ENCODE results near the gene ANKRD13B. TPM values are rescaled to one million over a fixed set of nuclear protein-coding genes. Genes with fewer than 3 reads are reported as not detected.

ANKRD13B gene
- polyA plus RNA-seq, 2 of the 4 experiments (the other 2 are of a cell fraction) = 4.5 to 17.8 TPM

DNA sequence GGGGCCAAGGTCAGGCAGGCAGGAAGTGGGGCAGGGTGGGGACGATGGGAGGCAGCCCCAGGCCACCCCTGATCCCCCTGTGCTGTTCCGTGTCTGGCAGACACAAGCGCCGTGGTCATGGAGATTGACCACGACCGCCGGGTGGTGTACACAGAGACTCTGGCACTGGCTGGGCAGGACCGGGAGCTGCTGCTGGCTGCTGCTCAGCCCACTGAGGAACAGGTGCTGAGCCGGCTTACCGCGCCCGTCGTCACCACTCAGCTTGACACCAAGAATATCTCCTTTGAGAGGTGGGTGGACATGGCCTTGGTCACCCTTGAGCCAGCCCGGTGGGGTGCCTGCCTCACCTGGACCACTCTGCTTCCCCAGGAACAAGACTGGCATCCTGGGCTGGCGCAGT lies 16.1 kb downstream of the ANKRD13B start (continued):
- TF ChIP-seq CBX2 (IDR thresholded peaks at IDR 0.05; ENCODE audit: borderline replicate concordance, low read depth) (no peak), HEYL (CRISPR knock-in tag; IDR thresholded peaks at IDR 0.05) (no peak), POLR2AphosphoS2 (conservative IDR thresholded peaks at IDR 0.05; ENCODE audit: low read length) (no peak), MAZ (IDR thresholded peaks at IDR 0.05; ENCODE audit: borderline replicate concordance, low read depth, low read length) (no peak)

DNA sequence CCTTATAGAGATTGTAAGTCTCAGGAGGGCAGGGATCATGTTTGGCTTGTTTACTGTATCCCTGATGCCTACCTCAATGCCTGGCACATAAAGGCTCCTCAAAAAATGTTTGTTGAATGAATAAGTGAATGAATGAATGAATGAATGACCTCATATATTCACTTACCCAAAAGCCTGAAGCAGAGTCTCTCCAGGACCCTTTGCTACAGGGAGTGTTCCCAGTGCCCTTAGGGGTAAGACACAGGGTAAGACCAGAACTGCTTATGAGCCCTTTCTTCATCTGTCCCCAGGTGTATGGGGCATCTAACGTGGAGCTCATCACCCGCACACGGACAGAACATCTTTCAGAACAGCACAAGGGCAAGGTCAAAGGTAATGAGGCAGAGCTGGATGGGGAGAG lies 17.5 kb downstream of the ANKRD13B start:
- ChIA-PET CTCF (interaction anchor here (0.5 to 23.2 kb wide), 4 partner anchors 14 to 294 kb away, joined by 3 to 447 read pairs (median 164); partner anchors contain the start of genes ABHD15, ANKRD13B and TP53I13), POLR2A (no interaction called here)
- Histone ChIP-seq H3K27ac (no peak overlapping the region), H3K4me2 (no peak overlapping the region), H3K4me1 (peaks cover 9% of the 10 kb centered on the region), H3K9me3 (no peaks in the 10 kb centered on the region), H3K4me3 (no peak overlapping the region)
- no peak for FAIRE-seq
- no peak for DNase-seq (ENCODE audit: low read depth in 1 of 2, low spot score in 1 of 2)
- no peak for TF ChIP-seq KDM1A (IDR thresholded peaks at IDR 0.05; ENCODE audit: low read depth)
- no peak for TF ChIP-seq CBX8 (IDR thresholded peaks at IDR 0.05)
- no peak for TF ChIP-seq KDM5A (IDR thresholded peaks at IDR 0.05)
- TF ChIP-seq ZC3H11A (IDR thresholded peaks at IDR 0.05) = no peak
- no peak for TF ChIP-seq CEBPB (IDR thresholded peaks at IDR 0.05)
- no peak for TF ChIP-seq PHF8 (IDR thresholded peaks at IDR 0.05; ENCODE audit: borderline replicate concordance, low read depth)
- no peak for TF ChIP-seq CBX2 (IDR thresholded peaks at IDR 0.05; ENCODE audit: borderline replicate concordance, low read depth)
- no peak for TF ChIP-seq HEYL (CRISPR knock-in tag; IDR thresholded peaks at IDR 0.05)
- TF ChIP-seq HDAC2 (IDR thresholded peaks at IDR 0.05) = no peak
- no peak for TF ChIP-seq RFX5 (IDR thresholded peaks at IDR 0.05)
- TF ChIP-seq, protein P1, sequence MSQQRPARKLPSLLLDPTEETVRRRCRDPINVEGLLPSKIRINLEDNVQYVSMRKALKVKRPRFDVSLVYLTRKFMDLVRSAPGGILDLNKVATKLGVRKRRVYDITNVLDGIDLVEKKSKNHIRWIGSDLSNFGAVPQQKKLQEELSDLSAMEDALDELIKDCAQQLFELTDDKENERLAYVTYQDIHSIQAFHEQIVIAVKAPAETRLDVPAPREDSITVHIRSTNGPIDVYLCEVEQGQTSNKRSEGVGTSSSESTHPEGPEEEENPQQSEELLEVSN (IDR thresholded peaks at IDR 0.05; ENCODE audit: borderline replicate concordance, low read depth) = no peak
- TF ChIP-seq EP300 (IDR thresholded peaks at IDR 0.05) = no peak
- no peak for TF ChIP-seq HOXB13 (CRISPR knock-in tag; IDR thresholded peaks at IDR 0.05; ENCODE audit: low read depth)
- TF ChIP-seq CHD4 (IDR thresholded peaks at IDR 0.05; ENCODE audit: borderline replicate concordance) = no peak
- TF ChIP-seq POLR2A (IDR thresholded peaks at IDR 0.05; ENCODE audit: low read length) = no peak
- no peak for TF ChIP-seq MAZ (IDR thresholded peaks at IDR 0.05; ENCODE audit: borderline replicate concordance, low read depth, low read length)
- no peak for ATAC-seq
- WGBS (ENCODE audit: missing lambda C conversion rate) = 93% methylated on average over 3 of the region's 3 CpGs

DNA sequence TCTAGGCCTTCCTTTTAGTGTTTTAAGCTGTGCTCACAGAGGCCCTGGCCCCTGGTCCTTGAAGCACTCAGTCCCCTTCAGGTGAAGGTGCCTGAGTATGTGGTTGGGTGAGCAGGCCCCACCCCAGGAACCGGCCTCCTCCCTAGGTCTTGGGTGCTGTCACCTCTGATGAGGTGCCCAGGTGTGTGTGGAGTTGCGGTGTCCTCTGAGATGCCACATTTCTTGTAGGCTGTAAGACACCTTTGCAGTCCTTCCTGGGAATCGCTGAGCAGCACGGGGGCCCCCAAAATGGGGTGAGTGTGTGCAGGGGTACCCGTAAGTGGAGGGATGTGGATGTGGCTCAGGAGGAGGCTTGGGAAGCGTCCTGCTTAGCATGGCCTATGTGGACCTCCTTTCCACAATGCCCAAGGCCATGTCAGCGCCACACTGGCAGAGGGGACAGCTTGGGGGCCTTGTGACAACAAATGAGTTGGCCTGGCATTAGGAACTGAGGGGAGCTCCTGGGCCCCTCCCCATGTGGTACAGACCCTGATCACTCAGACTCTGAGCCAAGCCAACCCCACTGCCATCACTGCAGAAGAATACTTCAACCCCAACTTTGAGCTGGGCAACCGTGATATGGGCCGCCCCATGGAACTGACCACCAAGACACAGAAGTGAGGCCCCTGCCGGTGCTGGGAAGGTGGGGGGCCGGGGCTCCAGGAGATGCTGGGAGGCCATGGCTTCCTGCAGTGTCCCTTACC lies 18.6 kb downstream of the ANKRD13B start:
- FAIRE-seq = no peak
- Histone ChIP-seq H3K27ac (no peak overlapping the region), H3K4me2 (no peak overlapping the region), H3K9me3 (no peaks in the 10 kb centered on the region), H3K4me3 (no peak overlapping the region), H3K4me1 (peaks cover 14% of the 10 kb centered on the region)
- ChIA-PET CTCF (interaction anchor here (1.1 to 23.2 kb wide), 4 partner anchors 16 to 167 kb away, joined by 3 to 447 read pairs (median 218); partner anchors contain the start of genes ABHD15, ANKRD13B and TP53I13), POLR2A (interaction anchor here (0.6 kb wide), 1 partner anchor 258 kb away, joined by 7 read pairs; no protein-coding TSS in a partner anchor)
- TF ChIP-seq FOSB (CRISPR knock-in tag; IDR thresholded peaks at IDR 0.05) = no peak
- TF ChIP-seq BHLHE40 (IDR thresholded peaks at IDR 0.05; ENCODE audit: low read depth, low read length) = no peak
- TF ChIP-seq EHF (CRISPR knock-in tag; IDR thresholded peaks at IDR 0.05) = no peak
- no peak for TF ChIP-seq POLR2A (IDR thresholded peaks at IDR 0.05; ENCODE audit: low read length)
- TF ChIP-seq, protein P2, sequence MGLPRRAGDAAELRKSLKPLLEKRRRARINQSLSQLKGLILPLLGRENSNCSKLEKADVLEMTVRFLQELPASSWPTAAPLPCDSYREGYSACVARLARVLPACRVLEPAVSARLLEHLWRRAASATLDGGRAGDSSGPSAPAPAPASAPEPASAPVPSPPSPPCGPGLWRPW (IDR thresholded peaks at IDR 0.05) = no peak
- TF ChIP-seq, protein P3, sequence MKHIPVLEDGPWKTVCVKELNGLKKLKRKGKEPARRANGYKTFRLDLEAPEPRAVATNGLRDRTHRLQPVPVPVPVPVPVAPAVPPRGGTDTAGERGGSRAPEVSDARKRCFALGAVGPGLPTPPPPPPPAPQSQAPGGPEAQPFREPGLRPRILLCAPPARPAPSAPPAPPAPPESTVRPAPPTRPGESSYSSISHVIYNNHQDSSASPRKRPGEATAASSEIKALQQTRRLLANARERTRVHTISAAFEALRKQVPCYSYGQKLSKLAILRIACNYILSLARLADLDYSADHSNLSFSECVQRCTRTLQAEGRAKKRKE (CRISPR knock-in tag; IDR thresholded peaks at IDR 0.05; ENCODE audit: low read depth) = no peak
- TF ChIP-seq, protein P4, sequence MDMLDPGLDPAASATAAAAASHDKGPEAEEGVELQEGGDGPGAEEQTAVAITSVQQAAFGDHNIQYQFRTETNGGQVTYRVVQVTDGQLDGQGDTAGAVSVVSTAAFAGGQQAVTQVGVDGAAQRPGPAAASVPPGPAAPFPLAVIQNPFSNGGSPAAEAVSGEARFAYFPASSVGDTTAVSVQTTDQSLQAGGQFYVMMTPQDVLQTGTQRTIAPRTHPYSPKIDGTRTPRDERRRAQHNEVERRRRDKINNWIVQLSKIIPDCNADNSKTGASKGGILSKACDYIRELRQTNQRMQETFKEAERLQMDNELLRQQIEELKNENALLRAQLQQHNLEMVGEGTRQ (IDR thresholded peaks at IDR 0.05) = no peak
- no peak for TF ChIP-seq FOSL2 (IDR thresholded peaks at IDR 0.05)
- TF ChIP-seq FOSL2 (CRISPR knock-in tag; IDR thresholded peaks at IDR 0.05) = no peak
- TF ChIP-seq SREBF2 (IDR thresholded peaks at IDR 0.05) = no peak
- TF ChIP-seq, protein P5, sequence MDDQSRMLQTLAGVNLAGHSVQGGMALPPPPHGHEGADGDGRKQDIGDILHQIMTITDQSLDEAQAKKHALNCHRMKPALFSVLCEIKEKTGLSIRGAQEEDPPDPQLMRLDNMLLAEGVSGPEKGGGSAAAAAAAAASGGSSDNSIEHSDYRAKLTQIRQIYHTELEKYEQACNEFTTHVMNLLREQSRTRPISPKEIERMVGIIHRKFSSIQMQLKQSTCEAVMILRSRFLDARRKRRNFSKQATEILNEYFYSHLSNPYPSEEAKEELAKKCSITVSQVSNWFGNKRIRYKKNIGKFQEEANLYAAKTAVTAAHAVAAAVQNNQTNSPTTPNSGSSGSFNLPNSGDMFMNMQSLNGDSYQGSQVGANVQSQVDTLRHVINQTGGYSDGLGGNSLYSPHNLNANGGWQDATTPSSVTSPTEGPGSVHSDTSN (IDR thresholded peaks at IDR 0.05) = no peak
- TF ChIP-seq CHD2 (IDR thresholded peaks at IDR 0.05; ENCODE audit: low read length, partially characterized antibody) = no peak
- no peak for TF ChIP-seq CBX2 (IDR thresholded peaks at IDR 0.05; ENCODE audit: borderline replicate concordance, low read depth)
- no peak for TF ChIP-seq RARB (CRISPR knock-in tag; IDR thresholded peaks at IDR 0.05)
- no peak for TF ChIP-seq CEBPB (IDR thresholded peaks at IDR 0.05)
- TF ChIP-seq NR3C1 (IDR thresholded peaks at IDR 0.05) = no peak
- TF ChIP-seq RCOR1 (IDR thresholded peaks at IDR 0.05; ENCODE audit: low read depth, low read length) = no peak
- no peak for TF ChIP-seq RFX5 (IDR thresholded peaks at IDR 0.05)
- TF ChIP-seq TP53 (CRISPR knock-in tag; IDR thresholded peaks at IDR 0.05) = no peak
- WGBS (ENCODE audit: missing lambda C conversion rate) = 95% methylated on average over 11 of the region's 11 CpGs
- no peak for ATAC-seq
- DNase-seq (ENCODE audit: low read depth in 1 of 2, low spot score in 1 of 2) = no peak
